Left renal pelvis (tissue), 4 donors: ENCODE data around the gene MCUB. TPM values are rescaled to one million over a fixed set of nuclear protein-coding genes. Genes with fewer than 3 reads are reported as not detected.
"Not testable (repeated sequence)": the region's sequence is repeated elsewhere in the genome, so short reads cannot be mapped to it uniquely, and the experiment has no call there.

Source experiments
- DNase-seq, 4 donors: peaks; one replicate each; pipeline ENCODE4 v3.0.0-alpha.2; 2013; ENCODE audit warnings: low read depth in 4 of 4, low spot score in 3 of 4
- polyA plus RNA-seq, 4 donors: library from polyadenylated mRNA; unstranded; fragments of 120-200 nt; gene quantifications; one replicate each; pipeline ENCODE4 v1.2.1, GENCODE V29; 2013; ENCODE audit not compliant: insufficient read length in 4 of 4

Gene MCUB, protein sequence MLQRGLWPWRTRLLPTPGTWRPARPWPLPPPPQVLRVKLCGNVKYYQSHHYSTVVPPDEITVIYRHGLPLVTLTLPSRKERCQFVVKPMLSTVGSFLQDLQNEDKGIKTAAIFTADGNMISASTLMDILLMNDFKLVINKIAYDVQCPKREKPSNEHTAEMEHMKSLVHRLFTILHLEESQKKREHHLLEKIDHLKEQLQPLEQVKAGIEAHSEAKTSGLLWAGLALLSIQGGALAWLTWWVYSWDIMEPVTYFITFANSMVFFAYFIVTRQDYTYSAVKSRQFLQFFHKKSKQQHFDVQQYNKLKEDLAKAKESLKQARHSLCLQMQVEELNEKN
- 10 to 100 TPM in 2 of 4 donors, 1 to 10 TPM in 2; 9.0 to 12.1 (median 9.8) TPM for polyA plus RNA-seq

DNA sequence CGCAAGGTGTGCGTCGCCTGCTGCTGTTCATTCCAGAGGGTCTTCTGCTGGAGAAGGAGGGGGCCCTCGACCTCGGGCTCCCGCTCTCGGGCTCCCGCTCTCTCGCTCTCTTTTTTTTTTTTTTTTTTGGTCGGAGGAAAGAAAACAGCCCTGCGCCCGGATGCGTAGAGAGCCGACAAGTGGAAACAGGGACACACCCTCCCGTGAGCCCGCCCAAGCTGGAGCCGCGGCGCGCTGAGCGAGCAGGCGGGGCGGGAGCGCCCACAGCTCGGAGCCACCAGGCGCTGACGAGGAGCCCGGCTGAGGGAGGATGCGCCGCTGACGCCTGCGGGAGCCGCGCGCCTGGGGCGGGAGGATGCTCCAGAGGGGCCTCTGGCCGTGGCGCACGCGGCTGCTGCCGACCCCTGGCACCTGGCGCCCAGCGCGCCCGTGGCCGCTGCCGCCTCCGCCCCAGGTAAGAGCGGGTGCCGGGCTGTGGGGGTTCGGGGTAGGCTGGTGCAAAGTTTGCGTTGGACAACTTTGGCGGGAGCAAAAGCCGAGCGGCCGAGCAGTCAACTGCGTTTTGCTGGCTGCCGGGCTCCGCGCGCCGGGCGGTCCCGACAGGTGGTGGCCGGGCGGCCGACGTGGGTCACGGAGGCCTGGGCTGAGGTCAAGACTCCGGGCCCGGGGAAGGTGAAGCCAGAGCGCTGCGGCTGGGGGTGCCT is at the start of gene MCUB:
Gene MCUB (plus strand): TSS at position 264 of the 704 bp plus-strand sequence. CDS start 92 bp downstream, at position 356.
- DNase-seq = peak in 3 of 4 donors; percentile 36 to 54 (median 44)

DNA sequence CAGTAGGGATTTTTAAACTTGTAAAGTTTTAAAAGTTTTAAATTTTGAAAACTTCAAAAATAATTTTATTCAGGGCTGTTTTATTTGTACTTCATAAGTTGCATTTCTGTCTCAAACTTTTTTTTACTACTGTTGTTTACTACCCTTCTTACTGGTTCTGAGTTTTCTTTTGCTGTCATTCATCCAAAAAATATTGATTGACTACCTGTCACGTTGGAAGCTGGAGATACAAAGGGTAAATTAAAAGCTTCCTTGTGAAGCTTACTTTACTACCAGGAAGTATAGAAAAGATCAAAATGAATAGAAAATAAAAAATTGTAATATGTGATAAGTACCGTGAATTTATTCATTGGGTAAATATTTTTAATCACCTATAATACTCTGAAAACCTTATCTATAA is 49.4 kb upstream of the MCUB start:
- no peak for DNase-seq

DNA sequence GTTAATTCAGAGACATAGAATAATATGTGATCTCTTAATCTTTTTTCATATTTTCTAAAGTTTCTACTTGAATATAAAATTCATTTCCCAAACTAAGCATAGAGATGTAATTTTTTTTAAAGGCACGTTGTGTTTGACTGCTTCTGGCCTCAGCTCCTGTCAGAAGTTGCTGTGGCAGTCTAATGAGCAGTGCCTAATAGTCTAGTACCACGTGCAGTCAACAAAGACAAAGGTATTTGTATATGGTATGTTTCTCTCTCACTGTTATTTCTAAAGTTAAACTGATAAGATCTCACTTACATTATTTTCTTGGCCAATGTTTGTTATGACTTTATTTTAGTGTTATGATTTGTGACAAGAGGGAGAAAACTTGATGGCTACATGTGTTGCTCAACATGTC is 48.6 kb upstream of the MCUB start:
- DNase-seq = no peak

DNA sequence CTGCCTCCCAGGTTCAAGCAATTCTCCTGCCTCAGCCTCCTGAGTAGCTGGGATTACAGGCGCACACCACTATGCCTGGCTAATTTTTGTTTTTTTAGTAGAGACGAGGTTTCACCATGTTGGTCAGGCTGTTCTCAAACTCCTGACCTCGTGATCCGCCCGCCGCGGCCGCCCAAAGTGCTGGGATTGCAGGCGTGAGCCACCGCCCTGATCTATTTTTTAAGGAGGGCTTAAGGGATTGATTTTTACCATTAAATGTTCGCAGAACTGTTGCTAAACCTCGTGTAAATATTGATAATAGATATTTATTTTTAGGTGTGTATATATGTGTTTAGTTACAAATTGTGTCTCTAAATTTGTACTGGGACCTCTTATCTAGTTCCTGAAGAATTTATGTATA is 46.7 kb upstream of the MCUB start:
- not testable (repeated sequence) for DNase-seq

DNA sequence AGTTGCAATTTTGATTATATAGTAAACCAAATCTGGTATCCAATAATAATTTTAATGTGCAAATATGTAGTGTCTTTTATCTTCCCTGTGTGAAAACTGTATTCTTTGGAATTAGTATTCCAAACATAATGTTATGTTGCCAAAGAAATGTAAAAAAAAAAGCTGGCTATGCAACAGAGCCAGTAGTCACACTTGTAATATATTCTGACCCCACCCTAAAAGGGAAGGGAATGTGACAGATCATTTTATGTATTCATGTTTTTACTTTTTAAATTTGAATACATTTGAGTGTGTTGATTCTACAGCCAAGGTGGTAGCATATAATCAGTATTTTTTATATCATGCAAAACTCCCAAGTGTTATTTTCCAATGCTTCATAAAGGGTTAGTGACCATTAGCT is 27.9 kb upstream of the MCUB start:
- no peak for DNase-seq

DNA sequence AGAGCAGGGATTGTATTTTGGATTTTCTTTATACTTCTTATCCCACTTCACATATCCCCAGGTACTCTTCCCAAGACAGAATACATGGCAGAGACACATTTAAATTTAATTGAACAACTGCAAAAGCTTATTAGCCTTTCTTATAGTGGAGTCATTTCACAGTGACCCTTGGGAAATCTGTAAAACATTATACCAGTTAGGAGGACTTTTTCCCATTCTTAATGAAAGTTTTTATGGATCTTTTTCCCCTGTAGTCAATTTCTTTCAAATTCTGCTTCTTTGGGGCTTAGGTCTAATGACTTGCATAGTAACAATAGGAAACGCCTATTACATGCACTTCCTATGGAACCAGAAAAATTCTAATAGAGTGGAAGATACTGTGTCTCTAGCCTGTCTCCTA is 14.6 kb upstream of the MCUB start:
- DNase-seq = no peak

DNA sequence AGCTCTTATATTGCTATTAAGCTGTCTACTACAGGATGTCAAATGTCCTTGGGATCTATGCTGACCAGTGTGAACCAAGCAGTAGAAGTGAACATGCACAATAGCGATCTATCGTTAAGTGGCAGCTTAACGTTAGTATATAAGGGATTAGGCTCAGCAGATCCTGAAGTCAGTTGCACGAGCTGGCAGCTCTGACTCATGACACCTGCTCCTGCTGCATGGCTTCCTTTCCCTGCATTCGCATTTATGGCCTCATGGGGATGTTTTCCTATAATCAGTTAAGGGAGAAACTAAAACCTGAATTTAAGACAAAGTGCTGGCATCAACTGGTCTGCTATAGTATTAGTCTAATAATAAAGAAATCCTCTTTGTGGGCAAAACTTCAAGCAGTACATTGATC is 12.7 kb upstream of the MCUB start:
- DNase-seq = no peak

DNA sequence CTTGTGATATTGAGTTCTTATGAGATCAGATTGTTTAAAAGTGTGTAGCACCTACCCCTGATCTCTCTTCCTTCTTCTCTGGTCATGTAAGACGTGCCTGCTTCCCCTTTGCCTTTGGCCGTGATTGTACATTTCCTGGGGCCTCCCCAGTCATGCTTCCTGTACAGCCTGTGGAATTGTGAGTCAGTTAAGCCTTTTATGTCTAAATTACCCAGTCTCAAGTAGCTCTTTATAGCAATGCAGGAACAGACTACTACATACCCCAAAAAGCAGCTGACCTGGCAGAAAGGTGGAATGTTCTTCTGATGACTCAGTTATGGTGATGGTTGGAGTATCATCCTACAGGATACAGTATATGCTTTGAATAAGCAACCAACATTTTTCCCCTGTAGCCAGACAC is 11.4 kb upstream of the MCUB start:
- DNase-seq = no peak

DNA sequence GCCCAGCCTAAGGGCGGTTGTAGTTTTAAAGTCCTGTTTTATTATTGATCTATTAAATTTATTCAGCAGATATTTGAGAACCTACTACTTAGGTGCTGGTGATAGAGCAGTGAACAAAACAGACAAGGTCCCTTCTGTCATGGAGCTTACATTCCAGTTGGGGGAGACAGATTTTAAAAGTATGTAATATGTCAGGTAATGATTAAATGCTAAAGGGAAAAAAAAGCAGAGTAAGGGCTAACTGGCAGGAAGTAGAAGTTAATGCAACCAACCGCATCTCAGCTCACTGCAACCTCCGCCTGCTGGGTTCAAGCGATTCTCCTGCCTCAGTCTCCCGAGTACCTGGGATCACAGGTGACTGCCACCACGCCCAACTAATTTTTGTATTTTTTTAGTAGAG is 7.8 kb upstream of the MCUB start:
- no peak for DNase-seq

DNA sequence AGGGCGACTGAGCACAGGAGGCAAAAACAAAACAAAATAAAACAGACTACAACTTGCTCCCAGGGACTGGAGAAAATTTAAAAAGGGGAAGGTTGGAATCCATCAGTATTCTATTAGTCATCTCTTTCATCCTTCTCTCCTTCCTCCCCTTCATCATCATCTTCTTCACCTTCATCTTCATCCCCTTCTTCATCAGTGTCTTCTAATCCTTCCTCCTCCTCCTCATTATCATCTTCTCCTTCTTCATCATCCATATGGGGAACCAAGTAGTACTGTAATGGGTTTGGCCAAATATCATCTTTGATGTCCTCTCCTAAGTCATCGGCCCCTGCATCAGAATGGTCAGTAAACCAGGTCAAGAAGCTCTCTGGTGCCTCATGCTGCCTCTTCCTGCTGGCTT is 6.9 kb upstream of the MCUB start:
- DNase-seq = no peak

DNA sequence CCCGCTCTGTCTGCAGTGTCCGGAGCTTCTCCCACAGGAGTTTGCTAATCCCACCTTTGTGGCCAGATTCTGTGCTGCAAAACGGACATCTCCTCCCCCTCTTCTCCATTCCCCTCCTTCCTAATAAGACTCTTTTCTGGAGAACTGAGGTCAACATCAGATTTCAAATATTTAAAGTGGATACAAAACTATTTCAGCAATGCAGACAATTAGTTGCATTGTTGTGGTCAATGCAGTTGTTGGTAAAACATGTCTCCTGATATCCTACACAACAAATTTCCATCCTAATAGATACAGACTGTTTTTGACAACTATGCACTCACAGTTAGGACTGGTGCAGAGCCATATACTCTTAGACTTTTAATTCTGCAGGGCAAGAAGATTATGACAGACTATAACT is 5.1 kb upstream of the MCUB start:
- no peak for DNase-seq

DNA sequence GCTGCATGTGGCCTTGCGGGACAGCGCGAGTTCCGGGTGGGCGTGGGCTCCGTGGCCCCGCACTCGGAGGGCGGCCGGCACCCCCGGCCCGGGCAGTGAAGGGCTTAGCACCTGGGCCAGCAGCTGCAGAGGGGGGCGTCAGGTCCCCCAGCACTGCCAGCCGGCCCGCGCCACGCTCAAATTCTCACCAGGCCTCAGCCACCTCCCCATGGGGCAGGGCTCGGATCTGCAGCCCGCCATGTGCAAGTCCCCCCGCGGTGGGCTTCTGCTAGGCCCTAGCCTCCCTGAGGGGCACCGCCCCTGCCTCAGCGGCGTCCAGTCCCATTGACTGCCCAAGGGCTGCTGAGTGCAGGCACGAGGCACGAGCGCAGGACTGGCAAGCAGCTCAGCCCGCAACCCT is 2.6 kb upstream of the MCUB start:
- DNase-seq = no peak

DNA sequence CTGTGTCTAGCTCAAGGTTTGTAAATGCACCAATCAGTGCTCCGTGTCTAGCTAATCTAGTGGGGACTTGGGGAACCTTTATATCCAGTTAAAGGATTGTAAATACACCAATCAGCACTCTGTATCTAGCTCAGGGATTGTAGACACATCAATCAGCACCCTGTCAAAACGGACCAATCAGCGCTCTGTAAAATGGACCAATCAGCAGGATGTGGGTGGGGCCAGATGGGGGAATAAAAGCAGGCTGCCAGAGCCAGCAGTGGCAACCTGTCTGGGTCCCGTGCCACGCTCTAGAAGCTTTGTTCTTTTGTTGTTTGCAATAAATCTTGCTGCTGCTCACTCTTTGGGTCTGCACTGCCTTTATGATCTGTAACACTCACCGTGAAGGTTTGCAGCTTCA is 2.0 kb upstream of the MCUB start:
- not testable (repeated sequence) for DNase-seq

DNA sequence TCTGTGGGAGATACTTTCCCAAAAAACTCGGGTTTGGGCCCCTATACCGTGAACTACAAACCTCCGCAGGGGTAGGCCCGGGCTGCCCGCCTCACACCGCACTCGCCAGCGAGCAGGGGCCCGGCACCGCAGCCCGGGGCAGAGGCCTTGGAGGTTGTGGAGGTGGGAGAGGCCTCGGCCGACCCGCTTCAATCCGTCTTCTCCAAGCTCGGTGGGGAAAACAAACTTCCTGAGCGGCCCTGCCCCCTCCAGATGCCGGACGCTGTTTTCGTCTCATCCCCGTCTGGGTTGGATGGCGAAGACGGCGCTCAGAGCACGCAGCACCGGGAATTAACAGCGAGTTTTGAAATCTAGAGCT is 442 bp upstream of the MCUB start:
- peak in 2 of 4 donors; percentile 29 to 32 for DNase-seq

DNA sequence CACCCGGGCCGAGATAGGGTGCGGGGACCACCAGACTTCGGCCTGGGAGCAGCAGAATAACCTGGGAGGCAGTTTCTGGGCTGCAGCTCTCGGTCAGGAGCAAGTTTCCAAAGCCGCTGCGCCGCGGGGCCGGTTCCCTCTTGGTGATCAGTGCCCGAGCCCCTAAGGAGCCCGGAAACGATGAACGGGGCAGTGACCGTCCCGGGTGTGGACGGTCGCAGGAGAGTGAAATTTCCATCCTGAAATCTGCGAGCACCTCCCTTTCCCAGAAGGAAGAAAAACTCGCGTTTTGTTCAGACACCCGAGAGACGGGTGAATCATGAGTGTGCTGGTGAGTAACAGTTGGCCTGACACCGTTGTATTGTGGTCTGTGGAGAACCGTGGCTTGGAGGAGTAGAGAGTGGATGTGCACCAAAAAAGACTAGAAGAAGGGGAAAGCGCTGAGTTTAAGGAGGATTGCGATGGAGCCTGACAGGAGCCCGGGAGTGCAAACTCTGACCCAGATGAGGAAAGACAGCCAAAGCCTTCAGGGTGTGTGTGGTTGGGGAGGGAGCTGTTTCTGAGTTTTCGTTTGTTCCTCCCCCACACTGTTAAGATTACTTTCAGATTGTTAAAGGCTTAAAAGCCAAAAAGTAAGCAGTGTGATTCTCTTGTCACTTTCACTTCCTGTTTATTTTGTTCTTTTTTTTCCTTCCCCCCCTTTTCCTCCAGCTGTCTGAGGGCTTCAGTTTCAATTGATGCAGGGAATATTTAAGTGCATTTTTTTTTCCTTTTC is 828 bp downstream of the MCUB start:
- DNase-seq = peak in 1 of 4 donors; percentile 33

DNA sequence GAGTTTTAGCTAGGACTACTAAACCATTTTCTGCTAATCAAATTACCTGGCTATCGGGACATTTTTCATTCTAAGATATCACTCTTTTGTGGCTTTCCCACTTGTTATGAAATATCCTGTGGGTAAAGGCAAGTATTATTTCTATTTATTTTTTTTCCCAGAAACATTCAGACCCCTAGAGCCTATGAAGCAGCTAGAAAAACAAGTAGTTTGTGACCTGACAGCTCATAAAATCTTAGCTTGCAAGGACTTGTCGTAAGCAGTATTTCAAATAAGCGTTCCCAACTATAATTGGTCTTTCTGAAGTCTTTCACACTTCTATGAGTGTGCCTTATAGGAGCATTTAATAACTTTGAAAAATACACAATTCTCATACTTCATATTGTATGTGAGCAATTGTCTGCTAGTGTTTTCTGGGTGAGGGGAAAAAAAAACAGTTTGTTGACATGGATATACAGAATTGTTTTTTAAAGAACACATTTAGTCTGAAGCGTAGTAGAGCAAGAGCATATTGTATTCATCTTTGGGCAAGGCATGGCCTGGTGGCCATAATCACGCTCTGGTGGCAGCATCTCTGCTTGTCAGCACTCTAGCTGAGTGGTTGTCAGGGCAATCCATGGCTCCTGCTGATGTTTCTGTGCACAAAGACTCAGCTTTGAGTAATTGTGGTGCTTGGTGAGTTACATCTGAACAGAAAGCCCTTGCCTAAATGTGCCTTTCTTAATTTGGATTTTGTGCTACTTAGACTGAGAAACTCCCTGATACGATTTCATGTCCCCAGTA is 2.6 kb downstream of the MCUB start:
- DNase-seq = no peak

DNA sequence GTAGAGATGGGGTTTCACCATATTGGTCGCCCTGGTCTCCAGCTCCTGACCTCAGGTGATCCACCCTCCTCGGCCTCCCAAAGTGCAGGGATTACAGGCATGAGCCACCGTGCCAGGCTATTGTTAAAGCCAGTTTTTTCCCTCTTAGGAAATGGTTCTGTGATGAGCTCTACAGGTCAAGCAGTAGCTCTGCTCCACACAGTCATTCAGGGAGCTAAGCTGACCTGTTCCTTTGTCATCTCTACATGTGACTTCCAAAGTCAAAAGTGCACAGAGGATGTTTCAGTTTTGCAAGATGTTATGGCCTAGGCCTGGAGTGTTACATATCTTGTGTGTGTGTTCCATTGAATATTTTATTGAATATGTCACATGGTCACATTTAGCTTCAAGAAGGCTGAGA is 11.4 kb downstream of the MCUB start:
- DNase-seq = no peak

DNA sequence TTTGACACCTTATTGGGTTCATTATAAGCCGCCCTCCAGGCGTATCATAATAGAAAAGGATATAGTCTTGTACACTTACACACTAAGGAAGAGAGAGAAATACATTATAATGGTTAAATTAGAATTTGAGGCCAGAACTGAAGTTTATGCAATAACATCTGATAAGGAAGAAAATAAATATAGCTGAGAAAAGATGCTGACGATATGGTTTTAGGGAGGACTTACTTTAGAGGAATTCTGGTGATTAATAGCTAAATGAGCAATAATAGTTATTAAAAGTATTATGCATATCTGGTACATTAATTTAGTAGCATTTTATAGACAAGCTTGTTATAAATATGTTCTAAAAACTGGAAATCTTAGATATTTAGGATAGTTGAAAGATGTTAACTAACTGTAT is 12.1 kb downstream of the MCUB start:
- no peak for DNase-seq

DNA sequence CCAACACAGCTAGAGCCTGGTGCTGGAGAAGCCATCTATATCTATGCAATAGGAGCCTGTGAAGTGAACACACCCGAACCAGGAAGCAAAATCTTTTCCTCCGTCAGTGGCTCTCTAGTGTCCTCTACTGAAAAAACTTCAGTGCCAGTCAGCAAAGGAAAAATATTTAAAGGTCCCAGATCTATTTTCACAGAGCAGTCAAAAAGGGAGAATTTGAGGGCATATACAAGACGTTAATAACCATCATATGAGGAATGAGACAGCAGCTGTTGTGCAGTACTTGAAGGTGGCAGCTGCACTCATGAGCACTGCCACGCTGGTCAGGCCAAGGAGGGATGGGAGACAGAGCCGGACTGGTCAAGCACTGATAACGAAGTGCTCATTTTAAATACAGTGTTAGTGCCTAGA is 14.4 kb downstream of the MCUB start:
- no peak for DNase-seq

DNA sequence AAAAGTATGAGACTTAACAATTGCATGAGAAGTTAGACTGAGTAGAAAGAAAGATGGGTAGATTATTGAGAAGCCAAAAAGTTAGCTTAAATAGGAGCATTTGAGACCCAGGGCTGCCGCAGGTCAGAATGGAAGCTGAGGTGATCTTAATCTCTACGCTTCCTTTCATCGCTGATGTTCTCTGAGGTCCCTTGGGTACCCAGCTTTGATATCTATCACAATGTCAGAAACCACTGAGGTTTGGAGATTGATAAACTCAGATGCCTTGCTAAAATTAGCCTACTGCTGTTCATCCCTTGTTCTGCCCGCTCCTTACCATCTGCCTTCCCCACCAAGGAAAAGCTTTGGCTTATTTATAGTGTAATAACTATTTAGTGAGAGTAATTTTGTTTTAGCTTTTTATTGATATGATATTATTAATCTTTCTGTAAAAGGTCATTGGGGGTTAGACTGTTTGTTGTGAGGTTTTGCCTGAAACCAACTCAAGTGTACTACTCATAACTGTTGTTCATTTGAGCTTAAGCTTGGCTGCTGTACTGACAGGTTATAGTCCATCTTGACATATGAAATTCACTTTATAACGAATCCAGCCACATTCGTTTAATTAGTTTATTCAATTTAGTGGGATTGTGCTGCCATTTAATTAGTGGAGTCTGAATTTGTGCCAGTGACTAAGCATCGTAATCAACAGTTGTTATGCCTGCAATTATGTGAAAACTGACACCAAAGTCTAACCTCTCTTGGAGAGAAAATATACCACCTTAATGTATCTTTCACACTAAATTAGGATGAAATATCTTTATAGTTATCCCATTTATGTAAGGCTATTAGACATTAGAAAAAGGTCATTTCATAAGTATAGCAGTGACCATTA is 15.1 kb downstream of the MCUB start:
- no peak for DNase-seq
